ENCODE measurements around the gene TMPRSS4.

The TMPRSS4 gene

DNA sequence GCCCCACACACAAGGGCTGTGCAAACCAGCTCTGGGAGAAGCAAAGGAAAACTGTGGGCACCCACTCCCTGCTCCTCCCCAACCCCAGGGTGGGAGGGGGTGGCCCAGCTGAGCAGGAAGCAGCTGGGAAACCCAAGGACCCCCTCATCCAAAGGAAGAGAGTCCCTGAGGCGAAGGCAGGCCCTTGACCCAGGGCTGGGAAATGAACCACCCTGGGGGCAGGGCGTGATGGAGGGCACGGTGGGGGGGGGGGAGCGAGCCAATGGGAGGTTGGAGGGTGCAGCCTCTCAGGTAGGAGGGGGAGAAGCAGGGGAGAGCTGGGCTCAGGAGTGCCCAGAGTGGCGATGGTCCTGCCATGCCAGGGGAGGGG is 58.9 kb downstream of the TMPRSS4 start:
- Histone ChIP-seq H3K9me2 (ENCODE audit: low read depth, low read length) (no peaks in the 10 kb centered on the region), H3K36me3 (ENCODE audit: insufficient read depth, low read length) (no peaks in the 10 kb centered on the region), H2AFZ (ENCODE audit: low read length) (no peak overlapping the region), H3K9me3 (ENCODE audit: low read length) (no peaks in the 10 kb centered on the region), H3K27ac (ENCODE audit: low read depth, low read length, poor library complexity, severe bottlenecking) (no peak overlapping the region), H3K27me3 (ENCODE audit: insufficient read depth, low read length) (no peaks in the 10 kb centered on the region), H3K79me2 (ENCODE audit: insufficient read depth, low read length) (no peaks in the 10 kb centered on the region), H3K4me1 (ENCODE audit: insufficient read depth, low read length, severe bottlenecking) (no peaks in the 10 kb centered on the region), H3K4me2 (ENCODE audit: low read length) (no peak overlapping the region), H4K20me1 (ENCODE audit: insufficient read depth, low read length) (no peaks in the 10 kb centered on the region), H3K4me3 (ENCODE audit: low read depth, low read length, poor library complexity, severe bottlenecking) (no peak overlapping the region), H3K9ac (ENCODE audit: low read length) (no peak overlapping the region), H3F3A (ENCODE audit: insufficient read depth, low read length) (no peaks in the 10 kb centered on the region)
- TF ChIP-seq EZH2 (IDR thresholded peaks at IDR 0.05; ENCODE audit: borderline replicate concordance, low read length): no peak
- TF ChIP-seq, protein P1, sequence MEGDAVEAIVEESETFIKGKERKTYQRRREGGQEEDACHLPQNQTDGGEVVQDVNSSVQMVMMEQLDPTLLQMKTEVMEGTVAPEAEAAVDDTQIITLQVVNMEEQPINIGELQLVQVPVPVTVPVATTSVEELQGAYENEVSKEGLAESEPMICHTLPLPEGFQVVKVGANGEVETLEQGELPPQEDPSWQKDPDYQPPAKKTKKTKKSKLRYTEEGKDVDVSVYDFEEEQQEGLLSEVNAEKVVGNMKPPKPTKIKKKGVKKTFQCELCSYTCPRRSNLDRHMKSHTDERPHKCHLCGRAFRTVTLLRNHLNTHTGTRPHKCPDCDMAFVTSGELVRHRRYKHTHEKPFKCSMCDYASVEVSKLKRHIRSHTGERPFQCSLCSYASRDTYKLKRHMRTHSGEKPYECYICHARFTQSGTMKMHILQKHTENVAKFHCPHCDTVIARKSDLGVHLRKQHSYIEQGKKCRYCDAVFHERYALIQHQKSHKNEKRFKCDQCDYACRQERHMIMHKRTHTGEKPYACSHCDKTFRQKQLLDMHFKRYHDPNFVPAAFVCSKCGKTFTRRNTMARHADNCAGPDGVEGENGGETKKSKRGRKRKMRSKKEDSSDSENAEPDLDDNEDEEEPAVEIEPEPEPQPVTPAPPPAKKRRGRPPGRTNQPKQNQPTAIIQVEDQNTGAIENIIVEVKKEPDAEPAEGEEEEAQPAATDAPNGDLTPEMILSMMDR (IDR thresholded peaks at IDR 0.05; ENCODE audit: low read length): no peak

DNA sequence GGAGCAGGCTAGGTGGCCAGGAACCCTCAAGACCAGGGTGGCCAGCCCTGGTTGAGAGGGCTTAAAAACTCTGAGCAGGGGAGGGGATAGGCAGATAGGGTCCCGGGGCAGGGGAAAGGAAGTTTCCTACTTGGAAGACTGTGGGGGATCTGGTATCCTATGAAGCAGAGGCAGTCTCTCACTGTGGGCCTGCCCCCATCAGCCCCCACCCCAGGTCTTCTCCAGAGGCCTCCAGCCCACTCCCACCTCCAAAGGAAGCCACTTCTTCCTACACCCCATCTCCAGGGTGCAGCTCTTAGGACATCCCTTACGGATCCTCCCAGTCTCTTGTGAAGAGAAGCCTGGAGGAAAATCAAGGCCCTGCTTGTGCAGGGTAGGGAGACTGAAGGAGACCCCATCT is 59.5 kb downstream of the TMPRSS4 start:
- H3K9me3 ChIP-seq (ENCODE audit: low read length): no peaks in the 10 kb centered on the region
- TF ChIP-seq, protein P1 (IDR thresholded peaks at IDR 0.05; ENCODE audit: low read length): no peak
- no peak for TF ChIP-seq EZH2 (IDR thresholded peaks at IDR 0.05; ENCODE audit: borderline replicate concordance, low read length)
- H4K20me1 ChIP-seq (ENCODE audit: insufficient read depth, low read length): no peaks in the 10 kb centered on the region
- H3K9me2 ChIP-seq (ENCODE audit: low read depth, low read length): no peaks in the 10 kb centered on the region
- no peaks in the 10 kb centered on the region for H3K4me1 ChIP-seq (ENCODE audit: insufficient read depth, low read length, severe bottlenecking)
- no peak overlapping the region for H3K27ac ChIP-seq (ENCODE audit: low read depth, low read length, poor library complexity, severe bottlenecking)
- no peaks in the 10 kb centered on the region for H3F3A ChIP-seq (ENCODE audit: insufficient read depth, low read length)
- H3K36me3 ChIP-seq (ENCODE audit: insufficient read depth, low read length): no peaks in the 10 kb centered on the region
- H3K4me2 ChIP-seq (ENCODE audit: low read length): no peak overlapping the region
- H3K4me3 ChIP-seq (ENCODE audit: low read depth, low read length, poor library complexity, severe bottlenecking): no peak overlapping the region
- H3K9ac ChIP-seq (ENCODE audit: low read length): no peak overlapping the region
- H3K27me3 ChIP-seq (ENCODE audit: insufficient read depth, low read length): no peaks in the 10 kb centered on the region
- no peak overlapping the region for H2AFZ ChIP-seq (ENCODE audit: low read length)
- no peaks in the 10 kb centered on the region for H3K79me2 ChIP-seq (ENCODE audit: insufficient read depth, low read length)

DNA sequence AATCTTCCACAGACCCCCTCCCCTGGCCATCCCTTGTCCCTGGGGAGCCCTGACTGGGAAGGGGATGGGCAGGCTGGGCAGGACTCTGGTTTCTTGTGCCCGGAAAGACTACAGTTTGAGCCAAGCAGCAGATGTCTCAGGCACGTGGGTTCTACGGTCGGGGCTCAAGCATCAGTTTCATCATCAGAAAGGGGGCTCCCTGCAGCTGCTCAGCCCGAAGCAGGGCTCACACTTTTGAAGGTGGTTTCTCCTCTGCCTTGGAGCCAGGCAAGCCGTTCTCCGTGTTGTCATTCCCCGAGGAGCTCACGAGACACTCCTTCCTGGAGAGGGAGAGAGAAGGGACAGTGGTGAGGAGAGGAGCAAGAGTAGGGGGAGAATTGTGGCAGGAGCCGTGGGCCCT is 59.9 kb downstream of the TMPRSS4 start:
- Histone ChIP-seq H3K36me3 (ENCODE audit: insufficient read depth, low read length) (no peaks in the 10 kb centered on the region), H3K4me2 (ENCODE audit: low read length) (no peak overlapping the region), H3K27ac (ENCODE audit: low read depth, low read length, poor library complexity, severe bottlenecking) (no peak overlapping the region), H3K27me3 (ENCODE audit: insufficient read depth, low read length) (no peaks in the 10 kb centered on the region), H2AFZ (ENCODE audit: low read length) (no peak overlapping the region), H4K20me1 (ENCODE audit: insufficient read depth, low read length) (no peaks in the 10 kb centered on the region), H3F3A (ENCODE audit: insufficient read depth, low read length) (no peaks in the 10 kb centered on the region), H3K4me3 (ENCODE audit: low read depth, low read length, poor library complexity, severe bottlenecking) (no peak overlapping the region), H3K9ac (ENCODE audit: low read length) (no peak overlapping the region), H3K9me3 (ENCODE audit: low read length) (no peaks in the 10 kb centered on the region), H3K79me2 (ENCODE audit: insufficient read depth, low read length) (no peaks in the 10 kb centered on the region), H3K9me2 (ENCODE audit: low read depth, low read length) (no peaks in the 10 kb centered on the region), H3K4me1 (ENCODE audit: insufficient read depth, low read length, severe bottlenecking) (no peaks in the 10 kb centered on the region)
- TF ChIP-seq, protein P1 (IDR thresholded peaks at IDR 0.05; ENCODE audit: low read length): no peak
- no peak for TF ChIP-seq EZH2 (IDR thresholded peaks at IDR 0.05; ENCODE audit: borderline replicate concordance, low read length)
